ENCODE measurements around the gene IGSF1. TPM values are rescaled to one million over a fixed set of nuclear protein-coding genes. Genes with fewer than 3 reads are reported as not detected.
"Not testable (repeated sequence)": the region's sequence is repeated elsewhere in the genome, so short reads cannot be mapped to it uniquely, and the experiment has no call there.

Gene IGSF1
- total RNA-seq, 1 donor from 2014 or later: 0.08 TPM

DNA sequence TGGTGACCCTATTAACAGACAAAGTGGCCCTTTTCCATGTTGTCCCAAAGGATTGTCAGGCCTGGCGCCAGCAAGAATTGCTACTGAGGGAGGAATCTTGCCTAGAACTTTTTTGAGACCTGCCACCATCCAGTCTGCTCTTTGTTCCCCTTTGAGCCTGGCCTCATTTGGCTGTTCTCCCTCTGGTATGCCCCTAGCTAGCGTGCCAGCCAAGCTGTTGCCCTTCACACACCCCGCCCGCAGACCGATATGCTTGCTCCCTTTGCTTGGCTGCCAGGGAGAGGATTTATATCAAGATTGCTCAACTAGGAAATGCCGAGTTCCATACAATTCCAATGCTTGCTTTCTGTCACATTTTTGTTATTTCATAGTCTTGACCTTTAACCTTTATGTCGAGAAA is 24.4 kb downstream of the IGSF1 start:
- ATAC-seq: no peak

DNA sequence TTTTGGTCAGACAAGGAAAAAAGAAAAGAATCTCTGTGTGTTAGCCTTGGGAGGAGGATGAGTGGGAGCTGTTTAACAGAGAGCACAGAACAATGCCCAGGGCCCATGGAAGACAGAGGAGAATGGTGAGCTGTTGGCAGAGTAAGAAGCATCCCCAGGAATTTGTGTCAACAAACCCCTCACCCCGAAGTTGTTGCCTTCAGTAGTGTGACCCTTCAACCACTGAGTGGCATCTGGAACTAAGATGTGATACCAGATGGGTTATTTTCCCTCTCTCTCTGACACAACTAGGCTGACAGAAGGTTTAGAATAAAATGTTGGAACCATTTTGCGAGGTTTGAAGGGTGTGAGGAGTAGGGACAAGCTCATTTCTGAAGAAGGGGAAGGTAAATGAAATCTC is 25.1 kb downstream of the IGSF1 start:
- no peak for ATAC-seq

DNA sequence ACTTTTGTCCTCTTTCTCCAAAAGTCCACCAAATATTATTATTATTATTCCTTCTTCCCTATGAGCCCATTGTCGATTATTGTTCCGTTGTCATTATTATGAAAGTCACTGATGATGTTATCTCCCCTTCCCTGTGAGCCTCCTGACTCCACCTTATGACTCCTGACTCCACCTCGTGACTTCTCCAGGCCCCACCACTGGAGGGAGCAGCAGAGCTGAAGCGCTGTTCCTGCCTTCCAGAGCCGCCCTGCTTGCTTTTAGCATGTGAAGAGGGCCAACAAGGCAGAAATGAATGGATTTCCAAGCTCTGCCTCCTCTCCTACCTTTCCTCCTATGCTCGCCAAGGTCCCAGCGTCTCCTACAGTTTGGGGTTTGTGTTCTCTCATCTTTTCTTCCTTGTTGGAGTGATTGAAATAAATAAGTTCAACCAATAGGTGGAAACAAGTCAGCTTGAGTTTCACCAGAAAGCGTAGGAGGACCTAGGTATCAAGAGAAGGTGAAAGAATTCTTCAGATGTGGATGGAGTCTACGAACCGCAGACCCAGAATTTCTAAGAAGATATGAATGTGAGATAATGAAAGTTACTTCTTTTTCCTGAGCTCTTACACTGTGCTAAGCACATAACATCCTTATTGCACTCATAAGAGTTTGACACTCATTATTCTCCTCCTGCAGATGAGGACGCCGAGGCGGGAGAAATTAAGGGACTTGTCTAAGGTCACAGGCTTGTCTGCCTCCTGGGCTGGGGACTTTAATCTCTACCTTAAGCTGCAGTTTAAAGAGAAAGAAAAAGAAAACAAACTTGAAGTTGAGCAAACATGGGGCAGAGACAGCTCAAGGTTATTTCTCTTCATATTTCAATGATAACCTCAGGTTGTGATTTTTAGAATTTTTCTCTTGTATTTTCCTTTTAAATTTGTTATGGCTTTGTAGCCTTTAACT is 26.1 kb downstream of the IGSF1 start:
- ATAC-seq: no peak

DNA sequence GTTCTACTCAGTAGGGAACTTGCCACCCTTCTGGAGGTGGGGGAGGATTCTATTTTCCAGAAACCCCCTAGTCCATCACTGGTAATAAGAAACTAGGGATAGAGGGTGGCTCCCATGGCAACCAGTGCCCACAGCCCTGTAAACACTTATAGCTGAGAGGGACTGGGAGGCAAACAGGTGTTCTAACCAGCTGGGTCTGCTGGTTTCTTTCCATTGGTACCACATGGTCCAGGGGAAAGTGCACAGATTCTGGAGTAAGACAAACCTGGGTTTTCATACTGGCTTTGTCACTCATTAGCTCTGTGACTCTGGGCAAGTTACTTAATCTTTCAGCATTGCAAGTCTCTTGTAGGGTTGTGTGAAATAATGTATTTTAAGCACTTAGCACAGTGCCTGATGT is 26.9 kb downstream of the IGSF1 start:
- ATAC-seq: no peak

DNA sequence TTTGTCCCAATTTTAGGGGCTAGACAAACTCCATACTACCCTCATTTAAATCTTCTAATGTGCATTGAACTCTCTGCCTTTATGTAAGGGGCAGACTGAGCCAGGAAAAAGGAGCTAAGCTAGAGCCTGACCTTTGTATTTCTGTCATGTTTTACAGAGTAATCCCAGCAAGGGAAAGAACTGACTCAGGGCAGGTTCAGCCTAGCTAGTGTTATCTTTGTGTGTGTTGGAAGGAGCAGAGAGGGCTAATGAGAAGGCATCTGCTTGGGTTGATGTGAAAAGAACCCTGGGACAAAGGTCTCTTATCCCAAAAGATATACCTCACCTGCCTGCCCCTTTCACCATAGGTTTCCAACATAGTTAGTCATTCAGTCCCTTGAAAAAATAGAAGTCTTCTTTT is 31.7 kb downstream of the IGSF1 start:
- ATAC-seq: no peak

DNA sequence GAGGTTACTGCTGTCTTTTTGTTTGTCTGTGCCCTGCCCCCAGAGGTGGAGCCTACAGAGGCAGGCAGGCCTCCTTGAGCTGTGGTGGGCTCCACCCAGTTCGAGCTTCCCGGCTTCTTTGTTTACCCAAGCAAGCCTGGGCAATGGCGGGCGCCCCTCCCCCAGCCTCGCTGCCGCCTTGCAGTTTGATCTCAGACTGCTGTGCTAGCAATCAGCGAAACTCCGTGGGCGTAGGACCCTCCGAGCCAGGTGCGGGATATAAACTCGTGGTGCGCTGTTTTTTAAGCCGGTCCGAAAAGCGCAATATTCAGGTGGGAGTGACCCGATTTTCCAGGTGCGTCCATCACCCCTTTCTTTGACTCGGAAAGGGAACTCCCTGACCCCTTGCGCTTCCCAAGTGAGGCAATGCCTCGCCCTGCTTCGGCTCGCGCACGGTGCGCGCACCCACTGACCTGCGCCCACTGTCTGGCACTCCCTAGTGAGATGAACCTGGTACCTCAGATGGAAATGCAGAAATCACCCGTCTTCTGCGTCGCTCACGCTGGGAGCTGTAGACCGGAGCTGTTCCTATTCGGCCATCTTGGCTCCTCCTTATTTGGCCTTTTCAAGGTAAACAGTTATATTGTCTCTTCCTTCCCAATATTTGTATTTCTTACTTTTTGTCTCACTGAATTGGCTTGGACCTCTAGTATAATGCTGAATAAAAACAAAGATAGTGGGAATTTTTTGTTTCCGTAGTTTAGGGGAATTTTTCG is 37.9 kb downstream of the IGSF1 start:
- not testable (repeated sequence) for ATAC-seq

DNA sequence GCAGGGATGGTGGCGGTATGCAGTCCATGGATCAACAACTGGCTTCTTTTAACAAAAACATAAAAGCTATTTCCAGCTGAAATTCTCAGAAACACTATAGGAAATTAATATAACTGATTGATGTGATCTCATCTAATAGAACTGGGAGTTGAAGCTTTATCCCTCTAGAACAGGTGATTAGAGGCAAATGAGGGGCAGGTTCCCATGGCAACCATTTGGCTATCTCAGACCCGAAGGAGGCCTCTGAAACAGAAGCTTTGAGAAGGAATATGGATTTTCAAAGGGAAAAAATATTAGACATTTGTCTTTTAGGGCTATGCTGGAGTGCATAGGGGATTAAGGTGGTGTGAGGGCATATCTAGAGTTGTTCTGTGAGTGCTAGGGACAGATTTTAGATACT is 50.0 kb downstream of the IGSF1 start:
- ATAC-seq: no peak

DNA sequence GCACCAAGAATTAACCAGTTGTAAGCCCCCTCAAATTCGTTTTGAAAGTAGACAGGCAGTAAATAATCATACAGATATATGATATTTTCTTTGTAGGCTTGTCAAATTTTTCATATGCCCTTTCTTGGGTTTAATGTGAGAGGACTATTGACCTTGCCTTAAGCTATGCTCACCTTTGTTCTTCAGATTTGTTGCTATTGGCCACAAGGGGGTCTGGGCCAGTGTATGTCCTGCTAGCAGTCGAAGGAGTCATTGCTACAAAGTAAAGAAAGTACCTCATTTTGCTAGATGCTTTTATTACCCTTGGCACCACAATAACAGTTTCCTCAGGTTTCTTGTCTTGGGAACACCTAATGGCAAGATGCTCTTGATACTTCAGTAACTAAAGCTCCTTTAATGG is 51.7 kb downstream of the IGSF1 start:
- no peak for ATAC-seq

DNA sequence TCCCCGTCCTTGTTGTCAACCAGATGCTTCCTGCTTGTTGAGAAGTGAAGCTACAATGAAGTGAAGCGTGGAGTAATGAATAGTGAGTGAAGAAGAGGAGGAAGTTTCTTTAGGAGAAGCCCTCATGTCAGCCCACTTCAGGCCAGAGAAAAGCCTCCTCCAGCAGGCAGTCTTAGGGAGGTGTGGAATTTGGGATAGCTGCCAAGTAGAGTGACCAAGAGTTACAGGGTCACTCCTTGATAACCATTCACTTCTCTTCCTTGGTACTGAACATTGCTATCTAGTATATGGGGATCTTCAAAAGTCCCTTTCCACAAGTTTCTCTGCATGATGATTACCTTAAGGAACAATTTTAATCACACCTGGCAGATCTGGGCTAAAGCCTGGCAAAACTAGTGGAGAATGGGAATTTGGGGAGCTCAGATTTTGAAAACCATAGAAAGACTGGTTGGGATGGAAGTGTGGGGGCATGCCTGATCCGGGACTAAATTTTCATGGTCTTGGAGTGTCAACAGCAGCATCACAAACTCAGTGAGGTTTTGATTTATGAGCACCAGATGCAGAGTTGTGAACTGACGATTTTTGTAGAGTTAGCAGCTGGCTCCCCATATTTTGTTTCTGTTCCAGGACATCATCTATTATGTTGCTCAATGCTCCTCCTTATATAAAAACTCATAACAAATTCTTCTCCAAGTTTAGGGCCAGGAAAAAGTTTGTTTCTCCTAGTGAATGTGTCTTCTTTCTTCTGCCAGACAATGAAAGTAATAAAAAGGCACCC is 53.1 kb downstream of the IGSF1 start:
- ATAC-seq: no peak

DNA sequence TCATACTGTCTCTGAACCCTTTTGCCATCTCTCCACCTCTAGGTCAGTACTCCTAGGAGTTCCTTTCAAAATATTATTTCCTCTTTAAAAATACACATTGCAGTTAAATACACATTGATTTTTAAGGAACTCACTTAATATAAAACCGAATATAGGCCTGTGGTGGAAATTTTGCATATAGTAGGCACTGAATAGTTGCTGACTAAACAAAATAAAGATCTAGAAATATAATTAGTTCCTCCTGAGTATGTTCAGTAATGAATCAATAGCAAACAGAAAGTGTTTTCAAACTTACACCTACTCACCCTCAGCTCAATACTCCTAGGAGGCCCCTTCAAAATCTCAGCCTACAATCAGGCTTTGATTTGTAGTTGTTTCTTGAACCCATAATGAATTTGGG is 61.5 kb downstream of the IGSF1 start:
- ATAC-seq: no peak

DNA sequence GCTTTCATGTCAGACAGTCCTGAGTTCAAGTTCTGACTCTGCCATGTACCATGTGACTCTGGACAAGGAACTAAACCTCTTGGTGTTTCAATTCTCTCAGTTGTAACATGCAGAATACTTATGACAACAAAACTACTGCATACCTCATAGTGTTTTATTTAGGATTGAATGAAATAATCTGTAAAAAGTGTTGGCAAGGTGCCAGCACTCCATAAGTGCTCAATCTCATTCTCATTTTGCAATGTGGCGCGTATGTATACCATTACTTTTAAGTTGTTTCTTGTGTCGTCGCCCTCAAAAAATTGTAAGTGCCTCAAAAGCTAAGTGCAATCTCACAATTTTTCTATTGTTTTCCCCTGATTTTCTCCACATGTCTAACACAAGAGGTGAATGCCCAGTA is 62.5 kb downstream of the IGSF1 start:
- ATAC-seq: no peak

DNA sequence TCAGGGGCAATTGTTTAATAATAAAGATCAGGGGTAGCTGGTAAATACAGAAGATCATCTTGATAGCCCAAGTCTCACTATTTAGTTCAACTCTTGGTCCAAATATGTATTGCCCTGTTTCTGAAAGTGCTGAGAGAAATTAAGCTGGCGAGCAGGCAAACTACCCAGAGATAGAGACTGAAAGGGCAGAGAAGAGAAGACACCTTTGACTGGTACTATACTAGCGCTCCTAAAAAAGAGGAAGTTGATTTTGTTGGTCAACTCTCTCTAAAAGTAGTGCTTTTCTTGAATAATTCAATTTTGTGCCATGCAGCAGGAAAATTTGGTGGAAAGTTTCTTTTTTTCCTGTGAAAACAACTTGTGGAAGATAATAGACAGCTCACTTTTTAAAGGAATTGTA is 64.0 kb downstream of the IGSF1 start:
- no peak for ATAC-seq

Other genes starting within 250 kb of the IGSF1 start
- gene ARHGAP36, start 231.0 kb downstream of the IGSF1 start, total RNA-seq: not detected

All from esophagus mucosa (tissue), 1 donor.